ENCODE results near the gene SERINC3. TPM values are rescaled to one million over a fixed set of nuclear protein-coding genes. Genes with fewer than 3 reads are reported as not detected.

SERINC3 gene
- polyA plus RNA-seq, 1 of the 3 experiments (the other 2 are of a cell fraction): 105 TPM

DNA sequence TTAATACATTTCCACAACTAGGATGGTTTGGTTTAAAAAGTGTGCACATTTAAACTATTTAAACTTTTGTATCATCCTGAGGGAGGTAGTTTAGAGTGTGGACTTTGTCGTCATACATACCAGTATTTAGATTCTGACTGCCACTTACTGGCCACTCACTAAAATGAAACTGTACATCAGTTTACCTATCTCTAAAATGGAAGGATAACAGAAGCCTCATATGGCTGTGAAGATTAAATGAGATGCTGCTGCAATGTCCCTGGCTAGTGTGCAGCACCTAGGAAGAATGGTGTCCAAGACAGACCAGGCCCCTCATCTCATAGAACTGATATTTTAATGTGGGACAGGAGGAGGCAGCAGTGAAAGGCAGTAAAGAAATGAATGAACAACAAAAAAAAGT lies 48.5 kb upstream of the SERINC3 start (continued):
- TF ChIP-seq, protein P1, sequence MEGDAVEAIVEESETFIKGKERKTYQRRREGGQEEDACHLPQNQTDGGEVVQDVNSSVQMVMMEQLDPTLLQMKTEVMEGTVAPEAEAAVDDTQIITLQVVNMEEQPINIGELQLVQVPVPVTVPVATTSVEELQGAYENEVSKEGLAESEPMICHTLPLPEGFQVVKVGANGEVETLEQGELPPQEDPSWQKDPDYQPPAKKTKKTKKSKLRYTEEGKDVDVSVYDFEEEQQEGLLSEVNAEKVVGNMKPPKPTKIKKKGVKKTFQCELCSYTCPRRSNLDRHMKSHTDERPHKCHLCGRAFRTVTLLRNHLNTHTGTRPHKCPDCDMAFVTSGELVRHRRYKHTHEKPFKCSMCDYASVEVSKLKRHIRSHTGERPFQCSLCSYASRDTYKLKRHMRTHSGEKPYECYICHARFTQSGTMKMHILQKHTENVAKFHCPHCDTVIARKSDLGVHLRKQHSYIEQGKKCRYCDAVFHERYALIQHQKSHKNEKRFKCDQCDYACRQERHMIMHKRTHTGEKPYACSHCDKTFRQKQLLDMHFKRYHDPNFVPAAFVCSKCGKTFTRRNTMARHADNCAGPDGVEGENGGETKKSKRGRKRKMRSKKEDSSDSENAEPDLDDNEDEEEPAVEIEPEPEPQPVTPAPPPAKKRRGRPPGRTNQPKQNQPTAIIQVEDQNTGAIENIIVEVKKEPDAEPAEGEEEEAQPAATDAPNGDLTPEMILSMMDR (IDR thresholded peaks at IDR 0.05): no peak
- no peak for TF ChIP-seq YY1 (IDR thresholded peaks at IDR 0.05; ENCODE audit: low read depth)

DNA sequence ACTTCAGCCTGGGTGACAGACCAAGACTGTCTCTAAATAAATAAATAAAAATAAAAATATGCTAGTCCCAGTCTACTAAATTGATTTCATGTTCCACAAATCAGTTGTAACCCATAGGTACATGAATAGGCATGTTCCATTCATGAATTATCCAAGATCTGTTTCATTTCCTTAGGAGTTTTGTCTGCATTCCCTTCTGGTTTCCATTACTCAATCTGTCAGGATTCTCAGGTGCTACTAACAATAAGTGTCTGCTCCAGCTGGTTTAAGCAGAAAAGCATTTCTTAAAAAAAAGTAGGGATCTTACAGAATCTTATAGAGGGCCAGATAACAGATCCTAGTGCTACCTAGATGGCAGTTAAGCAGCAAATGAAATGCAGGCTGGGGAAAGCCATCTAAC lies 44.9 kb upstream of the SERINC3 start:
- no peak for DNase-seq
- H3K4me1 ChIP-seq (ENCODE audit: control insufficient read depth in 1 of 2, insufficient read depth in 2 of 2, low read depth in 1 of 2, low read length in 1 of 2): peaks cover 2 to 5% of the 10 kb centered on the region in 2 experiments; a peak in 2 of 4 replicates
- no peak overlapping the region for H3K9ac ChIP-seq
- H3K4me2 ChIP-seq: no peak overlapping the region
- POLR2A ChIA-PET: no interaction called here
- no peak overlapping the region for H3K4me3 ChIP-seq (ENCODE audit: low read depth in 2 of 2, low read length in 1 of 2)
- H3K79me2 ChIP-seq (ENCODE audit: insufficient read depth): peaks cover 48% of the 10 kb centered on the region; the same call in 1 of the 2 replicates
- no peaks in the 10 kb centered on the region for H4K20me1 ChIP-seq (ENCODE audit: insufficient read depth)
- H3F3A ChIP-seq (replicated peaks; ENCODE audit: insufficient read depth): peaks cover 9% of the 10 kb centered on the region
- no peaks in the 10 kb centered on the region for H3K9me2 ChIP-seq
- H3K36me3 ChIP-seq (replicated peaks in 1 of 2; ENCODE audit: control insufficient read depth in 1 of 2, insufficient read depth in 2 of 2, low read length in 1 of 2): no peaks in the 10 kb centered on the region
- H3K9me3 ChIP-seq: no peaks in the 10 kb centered on the region
- H3K27ac ChIP-seq (ENCODE audit: low read depth in 2 of 2, low read length in 1 of 2): no peak overlapping the region
- no peaks in the 10 kb centered on the region for H3K27me3 ChIP-seq (ENCODE audit: insufficient read depth)
- CTCF ChIA-PET: no interaction called here
- no peak overlapping the region for H2AFZ ChIP-seq (ENCODE audit: low read depth)
- no peak for TF ChIP-seq TEAD4 (IDR thresholded peaks at IDR 0.05; ENCODE audit: borderline replicate concordance, insufficient read depth)
- TF ChIP-seq, protein P2, sequence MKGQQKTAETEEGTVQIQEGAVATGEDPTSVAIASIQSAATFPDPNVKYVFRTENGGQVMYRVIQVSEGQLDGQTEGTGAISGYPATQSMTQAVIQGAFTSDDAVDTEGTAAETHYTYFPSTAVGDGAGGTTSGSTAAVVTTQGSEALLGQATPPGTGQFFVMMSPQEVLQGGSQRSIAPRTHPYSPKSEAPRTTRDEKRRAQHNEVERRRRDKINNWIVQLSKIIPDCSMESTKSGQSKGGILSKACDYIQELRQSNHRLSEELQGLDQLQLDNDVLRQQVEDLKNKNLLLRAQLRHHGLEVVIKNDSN (IDR thresholded peaks at IDR 0.05; ENCODE audit: borderline replicate concordance, low read depth): no peak
- no peak for TF ChIP-seq YY1 (IDR thresholded peaks at IDR 0.05; ENCODE audit: low read depth)
- TF ChIP-seq, protein P3, sequence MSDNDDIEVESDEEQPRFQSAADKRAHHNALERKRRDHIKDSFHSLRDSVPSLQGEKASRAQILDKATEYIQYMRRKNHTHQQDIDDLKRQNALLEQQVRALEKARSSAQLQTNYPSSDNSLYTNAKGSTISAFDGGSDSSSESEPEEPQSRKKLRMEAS (IDR thresholded peaks at IDR 0.05; ENCODE audit: low read depth): no peak
- no peak for TF ChIP-seq RFX5 (IDR thresholded peaks at IDR 0.05; ENCODE audit: low read length)
- TF ChIP-seq POLR2AphosphoS5 (IDR thresholded peaks at IDR 0.05; ENCODE audit: low read depth, low read length): no peak
- TF ChIP-seq GABPA (IDR thresholded peaks at IDR 0.05; ENCODE audit: low read depth): no peak
- TF ChIP-seq NRF1 (IDR thresholded peaks at IDR 0.05; ENCODE audit: low read depth, low read length): no peak
- no peak for TF ChIP-seq ELF1 (IDR thresholded peaks at IDR 0.05)
- no peak for TF ChIP-seq EZH2phosphoT487 (IDR thresholded peaks at IDR 0.05; ENCODE audit: borderline replicate concordance, low read depth)

DNA sequence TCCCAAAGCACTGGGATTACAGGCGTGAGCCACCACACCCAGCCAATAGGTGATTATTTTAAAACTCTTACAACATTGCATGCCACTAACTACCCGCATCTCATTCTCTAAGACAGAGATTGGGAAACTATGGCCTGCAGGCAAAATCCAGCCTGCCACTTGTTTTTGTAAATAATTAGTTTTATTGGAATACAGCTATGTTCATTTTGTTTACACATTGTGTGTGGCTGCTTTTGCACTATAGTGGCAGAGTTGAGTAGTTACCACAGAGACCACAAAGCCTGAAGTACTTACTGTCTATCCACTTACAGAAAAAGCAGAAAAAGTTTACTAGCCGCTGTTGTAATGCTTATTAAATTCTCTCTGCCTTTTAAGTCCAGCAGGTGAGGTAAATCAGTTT lies 44.1 kb upstream of the SERINC3 start:
- Histone ChIP-seq H3K36me3 (replicated peaks in 1 of 2; ENCODE audit: control insufficient read depth in 1 of 2, insufficient read depth in 2 of 2, low read length in 1 of 2) (no peaks in the 10 kb centered on the region), H3K27ac (ENCODE audit: low read depth in 2 of 2, low read length in 1 of 2) (no peak overlapping the region), H3K4me3 (ENCODE audit: low read depth in 2 of 2, low read length in 1 of 2) (no peak overlapping the region), H3K79me2 (ENCODE audit: insufficient read depth) (peaks cover 41% of the 10 kb centered on the region; the same call in 1 of the 2 replicates), H3K9me3 (no peaks in the 10 kb centered on the region), H2AFZ (ENCODE audit: low read depth) (no peak overlapping the region), H3K9ac (no peak overlapping the region), H3K4me2 (no peak overlapping the region), H3K4me1 (ENCODE audit: control insufficient read depth in 1 of 2, insufficient read depth in 2 of 2, low read depth in 1 of 2, low read length in 1 of 2) (peaks cover 0 to 2% of the 10 kb centered on the region in 2 experiments; a peak in 1 of 4 replicates), H3K9me2 (no peaks in the 10 kb centered on the region), H3K27me3 (ENCODE audit: insufficient read depth) (no peaks in the 10 kb centered on the region), H4K20me1 (ENCODE audit: insufficient read depth) (no peaks in the 10 kb centered on the region), H3F3A (replicated peaks; ENCODE audit: insufficient read depth) (peaks cover 3% of the 10 kb centered on the region)
- DNase-seq: no peak
- ChIA-PET POLR2A (no interaction called here), CTCF (no interaction called here)
- WGBS (ENCODE audit: low lambda C conversion rate): 93% methylated on average over 3 of the region's 3 CpGs
- TF ChIP-seq ELF1 (IDR thresholded peaks at IDR 0.05): no peak
- TF ChIP-seq TAF1 (IDR thresholded peaks at IDR 0.05; ENCODE audit: borderline replicate concordance, low read depth, low read length): no peak
- TF ChIP-seq RFX5 (IDR thresholded peaks at IDR 0.05; ENCODE audit: low read length): no peak
- TF ChIP-seq EZH2phosphoT487 (IDR thresholded peaks at IDR 0.05; ENCODE audit: borderline replicate concordance, low read depth): no peak
- TF ChIP-seq, protein P4, sequence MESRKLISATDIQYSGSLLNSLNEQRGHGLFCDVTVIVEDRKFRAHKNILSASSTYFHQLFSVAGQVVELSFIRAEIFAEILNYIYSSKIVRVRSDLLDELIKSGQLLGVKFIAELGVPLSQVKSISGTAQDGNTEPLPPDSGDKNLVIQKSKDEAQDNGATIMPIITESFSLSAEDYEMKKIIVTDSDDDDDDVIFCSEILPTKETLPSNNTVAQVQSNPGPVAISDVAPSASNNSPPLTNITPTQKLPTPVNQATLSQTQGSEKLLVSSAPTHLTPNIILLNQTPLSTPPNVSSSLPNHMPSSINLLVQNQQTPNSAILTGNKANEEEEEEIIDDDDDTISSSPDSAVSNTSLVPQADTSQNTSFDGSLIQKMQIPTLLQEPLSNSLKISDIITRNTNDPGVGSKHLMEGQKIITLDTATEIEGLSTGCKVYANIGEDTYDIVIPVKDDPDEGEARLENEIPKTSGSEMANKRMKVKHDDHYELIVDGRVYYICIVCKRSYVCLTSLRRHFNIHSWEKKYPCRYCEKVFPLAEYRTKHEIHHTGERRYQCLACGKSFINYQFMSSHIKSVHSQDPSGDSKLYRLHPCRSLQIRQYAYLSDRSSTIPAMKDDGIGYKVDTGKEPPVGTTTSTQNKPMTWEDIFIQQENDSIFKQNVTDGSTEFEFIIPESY (IDR thresholded peaks at IDR 0.05; ENCODE audit: borderline replicate concordance, low read depth): no peak
- no peak for TF ChIP-seq CHD2 (IDR thresholded peaks at IDR 0.05; ENCODE audit: low read length, partially characterized antibody)
- TF ChIP-seq, protein P3 (IDR thresholded peaks at IDR 0.05; ENCODE audit: low read depth): no peak
- no peak for TF ChIP-seq GATA2 (CRISPR knock-in tag; IDR thresholded peaks at IDR 0.05)
- no peak for TF ChIP-seq MXI1 (IDR thresholded peaks at IDR 0.05; ENCODE audit: low read depth, low read length)
- TF ChIP-seq, protein P5, sequence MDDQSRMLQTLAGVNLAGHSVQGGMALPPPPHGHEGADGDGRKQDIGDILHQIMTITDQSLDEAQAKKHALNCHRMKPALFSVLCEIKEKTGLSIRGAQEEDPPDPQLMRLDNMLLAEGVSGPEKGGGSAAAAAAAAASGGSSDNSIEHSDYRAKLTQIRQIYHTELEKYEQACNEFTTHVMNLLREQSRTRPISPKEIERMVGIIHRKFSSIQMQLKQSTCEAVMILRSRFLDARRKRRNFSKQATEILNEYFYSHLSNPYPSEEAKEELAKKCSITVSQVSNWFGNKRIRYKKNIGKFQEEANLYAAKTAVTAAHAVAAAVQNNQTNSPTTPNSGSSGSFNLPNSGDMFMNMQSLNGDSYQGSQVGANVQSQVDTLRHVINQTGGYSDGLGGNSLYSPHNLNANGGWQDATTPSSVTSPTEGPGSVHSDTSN (IDR thresholded peaks at IDR 0.05): no peak
- no peak for TF ChIP-seq FOXJ3 (CRISPR knock-in tag; IDR thresholded peaks at IDR 0.05)
- no peak for TF ChIP-seq RAD21 (IDR thresholded peaks at IDR 0.05; ENCODE audit: low read length)

Data from SK-N-SH (cell line).